ENCODE measurements around the gene AP1AR. TPM values are rescaled to one million over a fixed set of nuclear protein-coding genes. Genes with fewer than 3 reads are reported as not detected.

AP1AR gene
- total and polyA plus RNA-seq, 8 donors, result 4.5 to 11.4 (median 8.0) TPM

- Histone ChIP-seq H3K9me3 (no peaks in the 10 kb centered on the region), H3K4me1 (peaks cover 5 to 14% (median 8%) of the 10 kb centered on the region in 3 donors), H3K27me3 (no peaks in the 10 kb centered on the region), H3K27ac (no peak overlapping the region), H3K36me3 (no peaks in the 10 kb centered on the region), H3K4me3 (no peak overlapping the region)
- DNase-seq (no peak), ATAC-seq (no peak), FAIRE-seq (no peak)
- TF ChIP-seq, protein P1, sequence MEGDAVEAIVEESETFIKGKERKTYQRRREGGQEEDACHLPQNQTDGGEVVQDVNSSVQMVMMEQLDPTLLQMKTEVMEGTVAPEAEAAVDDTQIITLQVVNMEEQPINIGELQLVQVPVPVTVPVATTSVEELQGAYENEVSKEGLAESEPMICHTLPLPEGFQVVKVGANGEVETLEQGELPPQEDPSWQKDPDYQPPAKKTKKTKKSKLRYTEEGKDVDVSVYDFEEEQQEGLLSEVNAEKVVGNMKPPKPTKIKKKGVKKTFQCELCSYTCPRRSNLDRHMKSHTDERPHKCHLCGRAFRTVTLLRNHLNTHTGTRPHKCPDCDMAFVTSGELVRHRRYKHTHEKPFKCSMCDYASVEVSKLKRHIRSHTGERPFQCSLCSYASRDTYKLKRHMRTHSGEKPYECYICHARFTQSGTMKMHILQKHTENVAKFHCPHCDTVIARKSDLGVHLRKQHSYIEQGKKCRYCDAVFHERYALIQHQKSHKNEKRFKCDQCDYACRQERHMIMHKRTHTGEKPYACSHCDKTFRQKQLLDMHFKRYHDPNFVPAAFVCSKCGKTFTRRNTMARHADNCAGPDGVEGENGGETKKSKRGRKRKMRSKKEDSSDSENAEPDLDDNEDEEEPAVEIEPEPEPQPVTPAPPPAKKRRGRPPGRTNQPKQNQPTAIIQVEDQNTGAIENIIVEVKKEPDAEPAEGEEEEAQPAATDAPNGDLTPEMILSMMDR (IDR thresholded peaks at IDR 0.05), result no peak
- 73 to 91% methylated on average over 1 of the region's 1 CpG for WGBS, 2 donors
- intact Hi-C loops (cut with DNase I), result loop anchor here in 1 of 3 donors (5.0 kb wide), 1 partner anchor 150 kb away; no protein-coding TSS in a partner anchor
These were observed 20.6 kb downstream of the AP1AR start for GRCh38 chr4:112252234-112252633.

- FAIRE-seq (no peak), DNase-seq (no peak), ATAC-seq (no peak)
- no peaks in the 10 kb centered on the region for H3K36me3 ChIP-seq
- H3K4me1 ChIP-seq, result peaks cover 7 to 14% (median 11%) of the 10 kb centered on the region in 3 donors
- H3K27ac ChIP-seq, result no peak overlapping the region
- no peaks in the 10 kb centered on the region for H3K9me3 ChIP-seq
- no peaks in the 10 kb centered on the region for H3K27me3 ChIP-seq
- intact Hi-C loops (cut with DNase I), result loop anchor here in 1 of 3 donors (5.0 kb wide), 1 partner anchor 151 kb away; no protein-coding TSS in a partner anchor
- H3K4me3 ChIP-seq, result no peak overlapping the region
- WGBS, 2 donors, result 82 to 84% methylated on average over 2 of the region's 2 CpGs
- TF ChIP-seq, protein P1 (IDR thresholded peaks at IDR 0.05), result no peak
These were observed 21.9 kb downstream of the AP1AR start for GRCh38 chr4:112253382-112254000.

GRCh38 chr4:112257098-112257497 lies 25.5 kb downstream of the AP1AR start:
- Histone ChIP-seq H3K36me3 (no peaks in the 10 kb centered on the region), H3K4me3 (no peak overlapping the region), H3K27ac (no peak overlapping the region), H3K27me3 (no peaks in the 10 kb centered on the region), H3K9me3 (no peaks in the 10 kb centered on the region), H3K4me1 (peaks cover 6 to 7% (median 7%) of the 10 kb centered on the region in 3 donors)
- TF ChIP-seq, protein P1 (IDR thresholded peaks at IDR 0.05), result no peak
- no peak for FAIRE-seq
- ATAC-seq, result peak in 3 of 4 donors; percentile 32 to 71 (median 57)
- 43 to 48% methylated on average over 2 of the region's 2 CpGs for WGBS, 2 donors
- DNase-seq, result no peak
- intact Hi-C loops (cut with DNase I), result no loop called here

DNA sequence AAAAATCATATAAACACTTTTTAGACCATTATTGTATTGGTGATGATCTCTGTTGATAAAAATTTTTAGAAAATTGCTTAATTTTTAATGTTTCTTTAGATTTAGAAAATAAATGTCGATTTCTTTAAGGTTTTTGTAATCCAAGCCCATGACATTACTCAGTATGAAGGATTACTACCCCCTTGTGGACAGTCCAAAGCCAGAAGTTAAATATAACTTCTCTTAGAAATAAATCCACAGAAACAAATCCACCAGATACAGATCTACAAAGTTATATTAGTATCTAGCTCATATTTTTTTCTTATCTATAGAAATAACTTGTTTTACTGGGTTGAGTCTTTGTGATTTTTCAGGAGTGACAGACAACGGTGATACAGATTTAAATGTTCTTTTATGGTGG lies 35.2 kb downstream of the AP1AR start:
- intact Hi-C loops (cut with DNase I), result no loop called here
- TF ChIP-seq, protein P1 (IDR thresholded peaks at IDR 0.05), result peak in 2 of 4 donors; percentile 10 to 31
- no peak overlapping the region for H3K27ac ChIP-seq
- 47 to 57% methylated on average over 2 of the region's 2 CpGs for WGBS, 2 donors
- FAIRE-seq (peak; percentile 82), DNase-seq (no peak), ATAC-seq (peak in 3 of 4 donors; percentile 59 to 63 (median 62))
- no peaks in the 10 kb centered on the region for H3K27me3 ChIP-seq
- H3K4me3 ChIP-seq, result no peak overlapping the region
- H3K9me3 ChIP-seq, result no peaks in the 10 kb centered on the region
- peaks cover 0 to 7% (median 6%) of the 10 kb centered on the region in 3 donors for H3K4me1 ChIP-seq
- no peaks in the 10 kb centered on the region for H3K36me3 ChIP-seq

DNA sequence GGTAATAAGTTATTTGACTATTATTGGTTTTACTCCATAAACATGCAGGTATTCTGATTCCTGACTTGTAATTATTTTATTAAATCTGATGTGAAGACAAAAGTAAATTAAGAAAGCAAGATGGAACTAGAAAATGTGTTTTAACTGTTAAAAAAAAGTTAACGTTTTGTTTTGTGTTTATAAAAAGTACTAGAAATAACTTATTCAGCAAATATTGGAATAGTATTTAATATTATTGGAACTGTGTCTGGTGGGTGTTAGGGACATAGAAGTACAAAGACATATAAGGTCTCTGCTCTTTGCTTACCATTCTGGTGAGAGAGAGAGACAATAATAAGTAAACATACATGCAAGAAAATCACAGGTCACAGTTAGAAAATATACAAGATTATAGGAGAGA lies 38.5 kb downstream of the AP1AR start:
- DNase-seq (no peak), FAIRE-seq (no peak), ATAC-seq (no peak)
- TF ChIP-seq, protein P1 (IDR thresholded peaks at IDR 0.05), result no peak
- WGBS, 2 donors, result 54 to 62% methylated on average over 1 of the region's 1 CpG
- Histone ChIP-seq H3K4me1 (peaks cover 0 to 8% (median 0%) of the 10 kb centered on the region in 3 donors), H3K27ac (no peak overlapping the region), H3K9me3 (no peaks in the 10 kb centered on the region), H3K4me3 (no peak overlapping the region), H3K36me3 (no peaks in the 10 kb centered on the region), H3K27me3 (no peaks in the 10 kb centered on the region)
- intact Hi-C loops (cut with DNase I), result no loop called here

Measured in pancreas (tissue), 10 donors.